GM19372 (cell line): ENCODE measurements around the gene PPP2R2B.

Experiments used
- ATAC-seq: cut with Tn5 transposase; IDR thresholded peaks from one replicate; pipeline ENCODE4 v1.9.1; 2021; ENCODE audit warnings: mild to moderate bottlenecking, low read depth, moderate library complexity; ENCODE audit not compliant: unreplicated experiment

Gene PPP2R2B

DNA sequence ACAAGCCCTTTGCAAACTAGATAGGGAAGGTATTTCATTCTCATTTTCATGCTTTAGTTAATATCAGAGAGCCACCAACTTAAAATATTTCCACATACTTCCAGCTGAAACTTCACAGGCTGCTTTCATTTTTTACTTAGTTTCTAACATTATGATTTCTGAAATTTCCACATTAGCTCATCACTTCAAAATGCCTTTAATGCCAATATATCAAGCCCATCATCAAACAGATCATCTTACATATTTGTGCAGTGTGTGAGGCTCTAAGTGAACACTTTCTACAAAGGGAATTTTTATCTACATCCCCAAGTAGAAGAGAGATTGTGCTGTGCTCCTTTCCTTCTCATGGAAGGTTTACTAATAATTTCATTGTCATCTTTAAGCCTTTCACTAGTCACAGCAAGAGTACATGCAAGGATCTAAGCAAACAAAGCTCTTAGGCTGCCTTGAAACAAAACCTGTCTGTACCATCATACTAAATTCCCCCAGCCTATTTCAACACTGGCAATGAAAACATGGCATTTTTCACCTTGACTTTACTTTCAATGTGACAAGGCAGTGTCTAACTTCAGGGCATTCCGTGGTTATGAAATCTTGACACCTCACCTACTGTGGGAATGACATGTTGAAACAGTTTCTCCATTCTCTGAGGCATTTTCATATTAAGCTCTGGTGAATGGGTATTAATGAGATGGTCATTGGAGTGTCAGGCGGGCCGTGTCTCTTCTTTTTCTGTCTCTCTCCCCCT is 45.4 kb downstream of the PPP2R2B start:
- no peak for ATAC-seq

DNA sequence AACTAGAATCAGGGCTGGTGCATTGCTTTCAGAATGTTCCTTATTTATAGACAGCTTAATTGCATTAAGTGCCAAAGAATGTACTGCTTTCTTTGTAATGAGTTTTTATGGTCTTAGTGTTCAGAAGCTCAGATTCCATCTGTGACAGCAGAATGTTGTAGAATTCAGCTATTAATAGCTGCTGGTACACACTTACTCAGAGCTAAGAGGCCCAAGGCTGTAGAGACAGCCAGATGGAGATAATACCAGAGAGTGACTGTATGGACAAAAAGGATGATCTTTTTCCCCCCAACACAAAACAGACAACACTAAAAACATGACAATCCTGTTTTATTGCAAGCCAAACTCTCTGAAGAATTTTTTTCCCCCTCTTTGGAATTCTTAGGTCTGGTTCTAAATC is 50.2 kb downstream of the PPP2R2B start:
- no peak for ATAC-seq

DNA sequence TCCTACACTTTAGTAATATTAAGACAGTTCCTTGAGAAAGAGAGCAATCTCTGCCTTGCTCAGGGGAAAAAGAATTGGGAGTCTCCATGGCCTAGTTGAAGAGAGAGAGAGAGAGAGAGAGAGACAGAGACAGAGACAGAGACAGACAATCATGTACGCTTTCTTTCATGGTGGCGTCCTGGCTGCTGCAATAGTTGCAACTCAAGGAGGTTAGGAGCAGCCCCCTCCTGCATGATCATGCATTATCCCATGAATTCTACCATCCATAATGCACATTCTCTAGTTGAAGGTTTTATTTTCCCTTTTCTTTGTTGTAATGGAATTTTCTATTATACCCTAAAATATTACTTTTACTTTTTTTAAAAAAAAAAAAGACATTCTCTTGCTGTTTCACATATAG is 50.7 kb downstream of the PPP2R2B start:
- ATAC-seq: no peak

DNA sequence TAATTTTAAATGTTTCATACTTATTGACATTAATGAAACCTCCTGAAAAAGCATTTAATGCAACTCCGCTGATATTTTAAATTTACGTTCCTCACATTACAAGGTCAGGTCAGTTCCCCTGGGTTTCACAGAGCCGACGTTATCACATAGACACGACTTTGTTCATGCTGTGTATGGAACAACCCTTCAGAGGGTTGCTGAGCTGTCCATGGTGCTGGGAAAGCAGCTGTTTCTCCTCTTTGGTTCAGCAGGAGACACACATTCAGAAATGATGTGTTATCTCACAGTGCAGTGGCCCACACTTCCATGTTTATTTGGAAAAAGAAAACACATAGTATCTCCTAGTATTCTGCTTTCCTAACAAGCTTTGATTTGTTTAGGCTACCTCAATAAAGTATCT is 53.5 kb downstream of the PPP2R2B start:
- no peak for ATAC-seq

DNA sequence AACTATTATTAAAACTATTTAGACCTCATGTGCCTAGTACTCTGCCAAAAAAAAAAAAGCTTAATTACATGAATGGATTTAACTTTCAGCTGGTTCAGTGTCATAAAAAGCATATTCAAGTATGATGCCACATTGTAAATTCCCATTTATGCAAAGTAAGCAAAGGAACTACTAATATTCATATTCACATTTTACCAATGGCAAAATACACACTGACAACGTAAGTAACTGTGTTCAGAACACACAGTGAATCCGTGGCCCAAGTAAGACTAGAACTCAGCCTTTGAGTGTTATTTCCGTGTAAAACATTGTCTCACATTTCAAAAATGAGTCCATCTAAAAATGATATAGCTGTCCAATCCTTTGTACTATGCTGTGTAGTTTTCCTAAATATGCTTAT is 56.8 kb downstream of the PPP2R2B start:
- ATAC-seq: no peak

DNA sequence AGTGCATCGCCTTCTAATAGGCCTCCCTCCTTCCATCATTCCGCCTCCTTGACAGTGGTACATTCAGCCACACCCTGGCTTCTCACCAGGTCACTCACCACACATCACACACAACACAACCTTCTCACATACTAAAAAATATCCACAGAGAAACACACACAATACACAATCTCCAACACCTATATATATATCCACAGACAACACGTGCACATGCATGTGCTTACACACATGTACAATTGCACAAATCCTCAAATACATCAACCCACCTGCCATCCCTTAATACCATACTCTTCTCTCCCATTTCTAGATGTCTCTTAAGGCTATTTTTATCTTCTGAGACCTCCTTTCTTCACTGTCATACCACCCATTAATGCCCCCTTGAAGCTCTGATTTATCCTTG is 57.6 kb downstream of the PPP2R2B start:
- no peak for ATAC-seq

DNA sequence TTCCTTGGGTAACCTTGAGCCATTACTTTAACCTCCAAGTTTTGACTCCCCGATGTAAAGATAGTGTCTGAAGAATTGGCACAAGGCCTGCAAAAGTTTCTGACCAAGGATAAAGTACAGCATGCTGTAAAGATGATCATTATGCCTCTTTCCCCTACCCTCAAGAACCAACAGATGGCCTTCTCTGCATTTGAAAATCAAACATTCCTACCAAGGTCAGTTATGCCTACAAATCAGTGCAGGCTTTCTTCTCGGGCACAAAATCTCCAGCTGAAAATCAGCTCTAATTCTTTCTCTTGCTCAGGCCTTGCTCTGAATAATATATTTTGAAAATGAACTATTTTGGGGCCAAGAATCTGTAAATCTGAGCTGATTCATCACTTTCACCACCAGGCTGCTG is 59.7 kb downstream of the PPP2R2B start:
- no peak for ATAC-seq

DNA sequence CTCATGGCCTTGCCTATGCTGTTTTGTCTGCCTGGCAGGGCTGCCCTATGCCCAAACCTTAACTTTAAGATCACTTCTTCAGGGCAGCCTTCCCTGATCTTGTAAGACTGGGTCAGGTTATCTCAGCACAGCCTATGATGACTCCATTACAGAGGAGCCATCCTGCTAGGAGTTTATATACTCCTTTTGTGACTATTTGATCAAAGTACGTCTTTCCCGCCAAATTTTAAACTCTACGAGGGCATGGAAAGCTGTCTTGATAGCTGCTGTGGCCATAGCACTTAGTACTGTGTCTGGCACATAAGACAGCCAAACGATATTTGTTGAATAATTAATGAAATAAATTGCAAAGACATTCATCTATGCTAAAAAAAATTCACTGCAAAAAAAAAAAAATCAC is 60.6 kb downstream of the PPP2R2B start:
- ATAC-seq: no peak

DNA sequence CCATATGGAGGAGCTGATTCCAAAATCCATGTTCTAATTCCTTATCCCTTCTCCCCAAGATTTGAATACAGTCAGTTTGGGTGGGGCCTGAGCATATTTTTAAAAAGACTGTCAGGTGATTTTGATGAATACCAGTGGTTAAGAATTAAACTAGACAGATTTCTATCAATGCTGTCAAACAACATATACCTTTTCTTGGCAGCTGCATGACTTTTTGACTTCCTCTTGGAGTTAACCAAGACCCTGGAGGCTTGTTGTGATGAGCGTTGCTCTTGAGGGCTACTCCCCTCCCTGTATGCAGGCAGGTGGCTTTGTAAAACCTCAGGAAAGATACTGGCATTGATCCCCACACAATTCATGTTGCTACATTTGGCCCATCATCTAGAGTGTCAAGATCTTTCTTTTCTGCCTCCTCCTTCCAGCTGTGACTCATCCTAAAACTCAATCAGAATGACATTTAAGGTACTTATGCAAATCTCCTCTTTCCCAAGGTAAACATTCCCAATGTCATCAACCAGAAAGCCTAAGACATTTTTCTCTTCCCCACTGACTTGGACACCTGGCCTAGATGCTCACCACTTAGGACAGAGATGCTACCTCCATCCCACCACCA is 61.7 kb downstream of the PPP2R2B start:
- ATAC-seq: no peak

DNA sequence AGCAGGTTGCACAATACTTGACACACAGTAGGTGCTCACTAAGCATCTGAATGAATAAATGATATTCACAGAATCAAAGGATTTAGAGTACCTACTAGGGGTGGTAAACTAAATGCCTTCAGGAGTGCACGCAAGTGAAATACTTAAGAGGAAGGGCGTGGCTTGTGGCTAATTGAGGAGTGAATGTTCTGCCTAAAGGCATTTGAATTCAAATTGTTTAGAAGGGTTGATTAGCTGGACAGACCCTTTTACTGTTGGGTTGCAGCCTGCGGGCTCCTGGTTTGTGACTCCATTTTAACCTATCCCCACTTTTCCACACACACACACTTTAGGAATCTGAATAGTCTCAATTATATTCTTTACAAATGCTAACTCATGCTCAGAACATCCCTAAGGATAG is 63.1 kb downstream of the PPP2R2B start:
- ATAC-seq: no peak

DNA sequence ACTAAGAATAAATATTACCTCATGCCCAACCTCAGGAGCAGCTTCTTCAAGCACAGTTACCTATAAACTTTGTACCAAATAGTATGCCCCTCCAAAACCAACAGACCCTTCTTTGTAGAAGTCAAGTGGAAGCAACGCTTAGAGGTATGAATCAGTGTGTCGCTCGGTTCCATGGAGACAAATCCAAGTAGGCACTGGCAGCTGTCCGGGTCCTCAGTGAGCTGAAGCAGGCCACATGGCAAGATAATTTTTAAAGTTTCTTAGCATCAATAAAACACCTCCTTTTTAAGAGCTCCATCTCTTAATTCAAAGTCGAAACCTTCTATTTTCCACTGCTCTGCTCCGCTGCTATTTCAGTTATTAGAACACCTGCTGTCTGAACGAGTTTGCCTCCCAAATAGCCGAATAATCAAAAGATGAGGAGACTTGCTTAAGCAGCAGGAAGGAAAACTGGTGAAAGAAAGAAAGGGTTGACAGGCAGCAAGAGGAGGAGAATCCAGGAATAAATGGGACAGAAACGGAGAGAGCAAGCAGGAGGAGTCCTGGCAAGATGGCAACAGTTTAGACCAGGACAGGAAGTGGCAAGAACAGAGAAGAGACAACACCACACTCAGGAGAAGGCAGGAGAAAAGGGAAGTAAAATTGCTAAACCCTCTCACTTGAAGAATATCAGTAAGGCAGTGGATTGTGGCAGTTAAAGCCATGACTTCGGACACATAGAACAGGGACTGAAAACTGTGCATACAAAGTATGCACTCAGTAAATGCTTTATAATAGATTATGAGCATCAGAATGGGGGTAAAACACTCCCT is 65.0 kb downstream of the PPP2R2B start:
- no peak for ATAC-seq

DNA sequence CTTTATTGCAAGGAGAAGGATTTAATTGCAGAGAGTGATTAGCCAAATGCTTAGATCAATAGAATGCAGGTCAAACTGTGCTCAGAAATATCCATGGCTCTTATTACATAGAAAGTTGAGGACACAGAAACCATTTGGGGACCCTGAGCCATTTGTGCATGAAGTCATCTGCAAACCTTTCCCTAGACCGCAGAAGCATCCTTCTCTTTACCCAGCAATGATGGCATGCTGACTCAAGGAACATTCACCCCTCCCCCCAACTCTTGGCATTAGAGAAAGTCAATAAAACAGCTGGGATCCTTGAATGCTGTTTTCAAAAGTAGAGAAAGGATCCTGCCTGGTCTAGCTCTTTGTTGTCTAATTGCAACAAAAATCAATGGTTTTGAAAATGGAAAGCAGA is 73.5 kb downstream of the PPP2R2B start:
- ATAC-seq: no peak

DNA sequence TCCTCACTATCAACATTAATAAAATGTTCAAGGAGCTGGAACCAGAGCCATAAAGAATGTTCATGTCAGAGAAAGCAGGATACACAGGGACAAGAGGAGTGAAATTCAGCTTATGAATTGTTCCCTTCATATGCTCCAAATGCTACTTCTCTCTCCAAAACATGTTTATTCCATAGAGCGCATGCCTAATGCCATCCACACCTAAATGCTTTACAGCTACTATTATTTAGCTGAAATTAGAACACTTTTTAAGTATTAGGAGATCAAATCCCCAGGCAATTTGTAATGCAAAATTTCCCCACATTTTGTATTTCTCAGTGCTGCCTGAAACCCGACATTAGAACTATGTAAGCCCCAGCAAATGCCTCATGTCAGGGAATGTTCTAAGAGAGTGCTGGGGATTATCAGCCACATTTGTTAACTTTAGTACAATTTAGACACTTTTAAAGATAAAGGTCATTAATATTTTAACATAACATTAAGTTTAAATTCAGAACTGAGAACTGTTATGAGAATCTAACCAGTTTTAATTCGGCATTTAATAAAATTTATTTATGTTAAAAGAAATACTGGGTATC is 75.5 kb downstream of the PPP2R2B start:
- no peak for ATAC-seq

DNA sequence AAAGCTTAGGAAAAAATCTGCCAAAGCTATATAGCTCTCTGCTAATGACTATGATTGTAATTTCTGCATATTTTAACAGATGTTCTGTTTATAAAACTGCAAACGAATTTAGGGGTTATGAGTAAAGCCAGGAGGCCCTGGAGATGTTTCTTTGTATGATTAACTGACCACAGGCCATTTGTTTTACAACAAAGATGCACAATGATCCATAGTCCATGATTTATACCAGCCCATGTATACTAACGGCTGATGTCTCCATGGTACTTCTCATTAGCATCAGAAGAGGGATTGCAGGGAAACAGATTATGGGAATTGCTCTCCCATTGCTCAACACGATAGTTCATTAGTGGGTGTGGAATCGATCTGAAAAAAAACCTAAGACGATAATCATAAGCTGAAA is 78.9 kb downstream of the PPP2R2B start:
- ATAC-seq: no peak

DNA sequence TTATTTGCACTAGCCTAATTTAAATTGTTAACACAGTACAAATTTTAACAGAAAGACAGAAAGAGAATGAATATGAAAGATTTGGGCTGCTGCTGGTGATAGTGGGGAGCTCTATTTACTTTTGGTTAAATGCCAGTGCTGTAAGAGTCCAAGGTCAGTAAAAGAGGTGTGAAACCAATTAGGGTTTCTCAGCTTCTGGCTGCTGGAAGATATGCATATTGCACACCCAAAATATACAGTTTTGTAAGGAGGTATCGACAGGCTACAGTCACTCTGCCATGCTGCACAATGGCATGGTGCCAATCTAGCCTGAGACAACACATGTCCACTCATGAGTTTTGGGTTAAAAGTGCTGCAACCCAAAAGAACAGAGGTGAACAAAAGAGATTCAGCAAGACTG is 79.3 kb downstream of the PPP2R2B start:
- no peak for ATAC-seq

DNA sequence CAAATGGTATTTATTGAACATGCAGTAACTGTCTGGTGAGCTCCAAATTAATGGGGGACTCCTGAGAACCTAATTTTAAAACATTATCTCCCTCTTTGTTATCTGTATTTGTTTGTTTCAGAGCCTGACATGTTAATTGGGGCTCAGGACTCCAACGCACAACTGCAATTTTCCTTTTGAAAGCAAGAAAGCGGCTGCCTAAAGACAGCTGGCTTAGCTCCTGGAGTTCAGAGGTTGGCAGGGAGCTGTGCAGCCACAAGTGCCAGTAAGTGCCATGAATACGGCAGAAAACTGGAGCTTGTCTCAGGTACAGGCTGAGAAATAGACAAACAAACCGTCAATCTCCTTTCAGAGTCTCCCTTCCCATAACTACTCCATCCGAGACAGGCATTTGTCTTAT is 80.9 kb downstream of the PPP2R2B start:
- ATAC-seq: no peak

DNA sequence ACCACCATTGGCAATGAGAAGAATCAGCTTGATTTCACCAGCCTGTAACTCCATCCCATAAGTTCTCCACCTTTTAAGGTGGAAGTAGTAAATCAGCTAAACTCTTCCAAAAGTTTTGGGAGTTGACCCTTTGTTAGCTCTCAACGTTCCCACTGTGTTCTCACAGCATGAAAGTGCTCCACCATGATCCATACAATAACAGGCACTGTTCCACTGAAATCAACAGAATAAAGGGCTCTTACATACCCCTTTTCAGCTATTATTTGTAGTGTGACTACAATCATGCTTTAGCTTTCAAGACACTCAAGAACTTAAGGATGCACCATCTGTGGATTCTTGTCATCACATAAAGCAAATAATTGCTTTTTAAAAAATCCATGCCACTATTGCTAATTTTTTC is 81.6 kb downstream of the PPP2R2B start:
- no peak for ATAC-seq

DNA sequence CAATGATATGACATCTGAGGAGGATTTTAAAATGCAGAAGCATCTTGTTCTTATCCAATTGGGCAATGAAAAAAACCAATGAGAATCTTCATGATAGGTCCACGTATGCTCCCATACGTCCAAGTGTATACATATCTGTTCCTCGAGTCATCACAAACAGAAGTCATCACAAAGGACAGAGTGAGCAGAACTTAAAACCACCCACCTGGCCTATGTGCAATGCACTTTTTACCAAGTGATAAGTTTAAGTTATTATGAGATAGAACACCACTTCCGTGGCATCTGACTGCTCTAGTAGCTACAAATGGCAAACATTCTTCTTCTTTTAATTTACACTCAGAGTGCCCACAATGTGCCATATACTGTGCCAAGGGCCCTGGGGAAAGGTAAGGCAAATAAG is 82.4 kb downstream of the PPP2R2B start:
- no peak for ATAC-seq

DNA sequence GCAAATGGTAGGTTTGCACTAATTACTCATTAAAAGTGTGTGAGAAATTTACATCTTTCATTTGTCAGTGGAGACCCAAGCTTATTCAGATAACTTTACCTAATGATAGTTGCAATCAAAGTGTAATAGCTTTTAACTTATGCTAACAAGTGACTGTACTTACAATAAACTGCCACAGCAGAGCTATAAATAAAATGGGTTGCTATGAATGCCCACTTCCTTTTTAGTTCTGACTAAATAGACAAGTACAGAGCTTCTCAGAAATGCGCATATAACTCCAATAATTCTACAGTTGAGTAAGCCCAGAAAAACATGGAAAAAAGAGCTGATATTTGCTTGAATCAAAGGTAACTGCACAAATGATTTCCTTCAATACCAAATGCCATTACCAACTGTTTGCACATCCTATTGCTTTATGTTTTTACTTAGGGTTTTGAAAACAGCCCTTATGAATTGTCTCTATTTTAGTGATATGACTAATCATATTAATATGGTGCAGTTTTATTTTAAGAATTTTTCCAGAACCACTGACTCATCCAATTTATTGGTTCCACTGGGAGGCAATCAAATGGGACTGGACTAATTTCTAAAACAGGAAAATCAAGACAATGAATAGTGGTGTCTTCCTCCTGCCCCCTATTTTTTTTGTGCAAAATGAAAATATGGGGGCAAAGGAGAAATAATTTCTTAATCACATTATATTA is 84.1 kb downstream of the PPP2R2B start:
- no peak for ATAC-seq

DNA sequence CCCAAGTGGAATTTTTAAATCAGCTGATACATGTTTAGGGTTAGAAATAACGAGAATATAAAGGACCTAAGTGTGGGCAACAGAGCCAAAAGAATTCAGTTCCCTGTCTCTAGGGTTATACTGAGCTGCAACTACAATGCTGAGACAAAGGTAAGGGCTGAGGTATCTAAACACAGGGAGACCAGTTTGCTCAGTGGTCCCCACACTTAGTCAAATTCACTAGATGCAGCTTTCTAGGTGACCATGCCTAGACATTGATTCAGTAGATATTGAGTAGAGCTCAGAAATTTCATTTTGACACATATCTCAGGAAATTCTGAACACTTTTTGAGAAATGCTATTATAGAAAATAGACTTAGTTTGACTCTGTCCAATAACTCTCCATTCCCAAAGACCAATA is 84.8 kb downstream of the PPP2R2B start:
- ATAC-seq: no peak

DNA sequence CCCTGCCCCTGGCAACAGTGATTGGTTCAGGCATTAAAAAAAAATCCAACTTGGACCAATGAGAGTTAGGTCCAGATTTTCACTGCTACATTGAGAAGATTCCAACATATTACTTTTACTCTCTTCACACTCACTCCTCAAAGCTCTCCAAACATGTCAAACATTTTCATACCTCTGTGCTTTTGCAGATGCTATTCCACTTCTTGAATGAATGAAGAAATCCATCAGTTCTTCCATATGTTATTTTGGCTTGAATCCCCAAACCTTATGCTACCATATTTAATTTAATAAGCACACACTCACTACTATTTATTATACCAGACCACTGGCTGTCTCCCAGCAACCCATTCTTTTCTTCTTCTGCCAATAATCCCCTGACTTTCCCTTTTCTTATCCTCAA is 87.1 kb downstream of the PPP2R2B start:
- no peak for ATAC-seq
